Endodermal cell (in vitro differentiated cells): ENCODE results near the gene CEP112. TPM values are rescaled to one million over a fixed set of nuclear protein-coding genes. Genes with fewer than 3 reads are reported as not detected.

Source experiments
- DNase-seq: peaks from one replicate; pipeline ENCODE4 v3.0.0-alpha.2; 2017
- H3K27ac ChIP-seq: 2 replicates; pipeline ENCODE4 v1.5.1; 2013; ENCODE audit warnings: mild to moderate bottlenecking, low read depth, low read length, moderate library complexity
- H3K27me3 ChIP-seq: 2 replicates; pipeline ENCODE4 v1.6.1; 2013; ENCODE audit warnings: mild to moderate bottlenecking, low read length, moderate library complexity; ENCODE audit not compliant: insufficient read depth, control insufficient read depth, poor library complexity, severe bottlenecking
- H3K36me3 ChIP-seq: 2 replicates; pipeline ENCODE4 v1.7.0; 2013; ENCODE audit warnings: mild to moderate bottlenecking, low read length, moderate library complexity; ENCODE audit not compliant: control insufficient read depth, insufficient read depth
- H3K4me1 ChIP-seq: one replicate; pipeline ENCODE4 v1.7.0; 2013; ENCODE audit warnings: low read length; ENCODE audit not compliant: control insufficient read depth, insufficient read depth
- H3K4me3 ChIP-seq: 2 replicates; pipeline ENCODE4 v1.5.1; 2013; ENCODE audit warnings: mild to moderate bottlenecking, low read length, moderate library complexity
- H3K9ac ChIP-seq: 2 replicates; pipeline ENCODE4 v1.6.1; 2013; ENCODE audit warnings: mild to moderate bottlenecking, low read length, moderate library complexity; ENCODE audit not compliant: poor library complexity, severe bottlenecking; ENCODE audit errors: extremely low read depth
- H3K9me3 ChIP-seq: 2 replicates; pipeline ENCODE4 v1.6.1; 2013; ENCODE audit warnings: mild to moderate bottlenecking, low read length, moderate library complexity; ENCODE audit not compliant: control insufficient read depth
- H3K27ac Mint-ChIP-seq: 2 replicates; pipeline ENCODE4 v1.8.0; 2020; ENCODE audit warnings: mixed read lengths
- H3K27me3 Mint-ChIP-seq: 2 replicates; pipeline ENCODE4 v1.8.0; 2021; ENCODE audit warnings: mild to moderate bottlenecking, mixed read lengths; ENCODE audit not compliant: insufficient read depth
- H3K36me3 Mint-ChIP-seq: 2 replicates; pipeline ENCODE4 v1.8.0; 2020; ENCODE audit warnings: low read depth, mixed read lengths
- H3K4me1 Mint-ChIP-seq: 2 replicates; pipeline ENCODE4 v1.8.0; 2020; ENCODE audit warnings: mixed read lengths
- H3K4me3 Mint-ChIP-seq: 2 replicates; pipeline ENCODE4 v1.8.0; 2020; ENCODE audit warnings: mild to moderate bottlenecking, moderate library complexity, mixed read lengths
- H3K9me3 Mint-ChIP-seq: 2 replicates; pipeline ENCODE4 v1.8.0; 2020; ENCODE audit warnings: mild to moderate bottlenecking, mixed read lengths
- WGBS, 2 experiments: methylation state at CpG; one replicate each; pipeline versions ENCODE4 v1.1.5 to v1.1.7; 2013; ENCODE audit warnings: missing lambda C conversion rate in 2 of 2, mixed read lengths in 1 of 2; ENCODE audit not compliant: insufficient coverage in 1 of 2, insufficient read length in 1 of 2; 5-methylcytosine and 5-hydroxymethylcytosine counted together
- total RNA-seq, 2 donors: library from RNA; stranded (reverse); fragmentation: NEBNext Ultra II Directional in 1 of 2; extraction: Animal tissue kit (Norgen Biotek cat#: 25700) in 1 of 2; gene quantifications; 2 replicates in 1 of 2; 3 replicates in 1 of 2; pipeline ENCODE4 v1.2.1, GENCODE V29; 2021
- TF ChIP-seq, protein P1 (sequence below): fragments of 200-600 bp; sonication (generic); conservative IDR thresholded peaks from 2 replicates; pipeline ENCODE4 v1.5.0; 2021; ENCODE audit warnings: antibody characterized with exemption, mild to moderate bottlenecking

Gene CEP112
- total RNA-seq, 2 donors from 2014 or later: 15.2 to 21.4 TPM

DNA sequence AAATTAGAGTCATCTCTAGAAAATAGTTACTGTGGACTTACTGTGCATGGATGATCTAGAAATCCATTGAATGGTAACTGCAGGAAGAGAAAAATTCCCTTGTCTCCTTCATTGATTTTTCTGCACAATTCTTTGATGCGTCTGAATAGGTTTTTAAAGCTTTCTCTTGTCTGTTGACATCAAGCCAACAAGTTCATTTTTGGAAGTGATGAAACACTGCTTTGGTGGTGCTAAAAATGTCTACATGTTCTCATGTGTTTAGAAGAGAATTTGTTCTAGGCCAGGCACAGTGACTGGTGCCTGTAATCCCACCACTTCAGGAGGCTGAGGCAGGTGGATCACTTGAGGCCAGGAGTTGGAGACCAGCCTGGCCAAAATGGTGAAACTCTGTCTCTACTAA is 573.4 kb downstream of the CEP112 start:
- Mint-ChIP-seq H3K27ac (no peak overlapping the region), H3K4me3 (no peak overlapping the region), H3K36me3 (no peaks in the 10 kb centered on the region), H3K9me3 (peaks cover 1% of the 10 kb centered on the region), H3K27me3 (no peaks in the 10 kb centered on the region), H3K4me1 (no peaks in the 10 kb centered on the region)
- H3K9ac ChIP-seq: no peak overlapping the region
- peaks cover 5% of the 10 kb centered on the region for H3K9me3 ChIP-seq
- H3K27ac ChIP-seq: no peak overlapping the region
- no peaks in the 10 kb centered on the region for H3K36me3 ChIP-seq
- no peaks in the 10 kb centered on the region for H3K4me1 ChIP-seq
- TF ChIP-seq, protein P1, sequence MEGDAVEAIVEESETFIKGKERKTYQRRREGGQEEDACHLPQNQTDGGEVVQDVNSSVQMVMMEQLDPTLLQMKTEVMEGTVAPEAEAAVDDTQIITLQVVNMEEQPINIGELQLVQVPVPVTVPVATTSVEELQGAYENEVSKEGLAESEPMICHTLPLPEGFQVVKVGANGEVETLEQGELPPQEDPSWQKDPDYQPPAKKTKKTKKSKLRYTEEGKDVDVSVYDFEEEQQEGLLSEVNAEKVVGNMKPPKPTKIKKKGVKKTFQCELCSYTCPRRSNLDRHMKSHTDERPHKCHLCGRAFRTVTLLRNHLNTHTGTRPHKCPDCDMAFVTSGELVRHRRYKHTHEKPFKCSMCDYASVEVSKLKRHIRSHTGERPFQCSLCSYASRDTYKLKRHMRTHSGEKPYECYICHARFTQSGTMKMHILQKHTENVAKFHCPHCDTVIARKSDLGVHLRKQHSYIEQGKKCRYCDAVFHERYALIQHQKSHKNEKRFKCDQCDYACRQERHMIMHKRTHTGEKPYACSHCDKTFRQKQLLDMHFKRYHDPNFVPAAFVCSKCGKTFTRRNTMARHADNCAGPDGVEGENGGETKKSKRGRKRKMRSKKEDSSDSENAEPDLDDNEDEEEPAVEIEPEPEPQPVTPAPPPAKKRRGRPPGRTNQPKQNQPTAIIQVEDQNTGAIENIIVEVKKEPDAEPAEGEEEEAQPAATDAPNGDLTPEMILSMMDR: no peak
- no peak for DNase-seq
- H3K27me3 ChIP-seq: no peaks in the 10 kb centered on the region
- H3K4me3 ChIP-seq: no peak overlapping the region
- 93 to 100% methylated on average over 1 of the region's 1 CpG for WGBS, 2 experiments

- no peaks in the 10 kb centered on the region for H3K36me3 Mint-ChIP-seq
- no peaks in the 10 kb centered on the region for H3K36me3 ChIP-seq
- no peak overlapping the region for H3K27ac Mint-ChIP-seq
- peak; percentile 32 for DNase-seq
- no peak overlapping the region for H3K27ac ChIP-seq
- no peak overlapping the region for H3K4me3 Mint-ChIP-seq
- no peaks in the 10 kb centered on the region for H3K9me3 Mint-ChIP-seq
- no peaks in the 10 kb centered on the region for H3K4me1 Mint-ChIP-seq
- peaks cover 2% of the 10 kb centered on the region for H3K27me3 Mint-ChIP-seq
- 90 to 92% methylated on average over 9 to 11 of the region's 11 CpGs for WGBS, 2 experiments
- H3K4me3 ChIP-seq: no peak overlapping the region
- no peak overlapping the region for H3K9ac ChIP-seq
- no peaks in the 10 kb centered on the region for H3K9me3 ChIP-seq
- H3K4me1 ChIP-seq: no peaks in the 10 kb centered on the region
- no peaks in the 10 kb centered on the region for H3K27me3 ChIP-seq
- TF ChIP-seq, protein P1: no peak
Measured at GRCh38 chr17:65617496-65617895, 574.4 kb downstream of the CEP112 start.

- peaks cover 2% of the 10 kb centered on the region for H3K27me3 Mint-ChIP-seq
- Histone ChIP-seq H3K4me3 (no peak overlapping the region), H3K36me3 (no peaks in the 10 kb centered on the region), H3K27ac (no peak overlapping the region), H3K4me1 (peaks cover 6% of the 10 kb centered on the region), H3K27me3 (no peaks in the 10 kb centered on the region), H3K9me3 (no peaks in the 10 kb centered on the region), H3K9ac (no peak overlapping the region)
- no peak overlapping the region for H3K4me3 Mint-ChIP-seq
- no peaks in the 10 kb centered on the region for H3K36me3 Mint-ChIP-seq
- H3K4me1 Mint-ChIP-seq: peaks cover 6% of the 10 kb centered on the region
- TF ChIP-seq, protein P1: no peak
- H3K27ac Mint-ChIP-seq: no peak overlapping the region
- 90 to 97% methylated on average over 1 to 2 of the region's 2 CpGs for WGBS, 2 experiments
- H3K9me3 Mint-ChIP-seq: no peaks in the 10 kb centered on the region
- DNase-seq: no peak
Measured at GRCh38 chr17:65609749-65610148, 582.2 kb downstream of the CEP112 start.
